Esophagus (tissue), 2 donors: ENCODE results near the gene CLPX. TPM values are rescaled to one million over a fixed set of nuclear protein-coding genes. Genes with fewer than 3 reads are reported as not detected.
"Not testable (repeated sequence)": the region's sequence is repeated elsewhere in the genome, so short reads cannot be mapped to it uniquely, and the experiment has no call there.

ENCODE experiments used
- H3K27ac ChIP-seq, 2 donors: one replicate each; pipeline ENCODE4 v1.5.1; 2013; ENCODE audit warnings: low read depth in 2 of 2, mild to moderate bottlenecking in 2 of 2, inconsistent platforms in 1 of 2, low read length in 1 of 2, moderate library complexity in 1 of 2
- H3K27me3 ChIP-seq, 2 donors: one replicate each; pipeline ENCODE4 v1.6.1; 2013; ENCODE audit warnings: low read length in 2 of 2, control low read depth in 1 of 2, mild to moderate bottlenecking in 1 of 2; ENCODE audit not compliant: insufficient read depth in 2 of 2, control insufficient read depth in 1 of 2
- H3K36me3 ChIP-seq, 2 donors: one replicate each; pipeline ENCODE4 v1.6.1; 2013; ENCODE audit warnings: low read length in 1 of 2; ENCODE audit not compliant: control insufficient read depth in 2 of 2, insufficient read depth in 2 of 2
- H3K4me1 ChIP-seq, 2 donors: one replicate each; pipeline ENCODE4 v1.6.1; 2013; ENCODE audit warnings: low read length in 1 of 2; ENCODE audit not compliant: control insufficient read depth in 2 of 2, insufficient read depth in 2 of 2
- H3K4me3 ChIP-seq, 2 donors: one replicate each; pipeline ENCODE4 v1.5.1; 2013; ENCODE audit warnings: low read length in 2 of 2, mild to moderate bottlenecking in 2 of 2, low read depth in 1 of 2, moderate library complexity in 1 of 2
- H3K9me3 ChIP-seq, 2 donors: one replicate each; pipeline ENCODE4 v1.6.1; 2013; ENCODE audit warnings: mild to moderate bottlenecking in 2 of 2, low read depth in 1 of 2, low read length in 1 of 2, moderate library complexity in 1 of 2; ENCODE audit not compliant: control insufficient read depth in 2 of 2, insufficient read depth in 1 of 2
- WGBS, 2 donors: extraction: QIAGEN DNeasy Blood & Tissue Kit; methylation state at CpG; one replicate each; pipeline ENCODE4 v1.1.7; 2013; 5-methylcytosine and 5-hydroxymethylcytosine counted together
- polyA plus RNA-seq, 2 donors: library from polyadenylated mRNA; stranded (reverse); fragments of 200-250 nt; gene quantifications; one replicate each; pipeline ENCODE4 v1.2.3, GENCODE V29; 2013
- donor health status: healthy with polysubstance abuse.
- donor health status: Bipolar disorder and iron deficiency.

The CLPX gene
- 10 to 100 TPM; 17.9 to 23.4 TPM for polyA plus RNA-seq

- 1% methylated on average over 59 to 70 of the region's 70 CpGs for whole genome bisulfite sequencing, 2 donors
These were observed at the start of gene CLPX for GRCh38 chr15:65184868-65185717. TSS of gene CLPX (minus strand) at chr15:65185342. CDS start at chr15:65185153, 189 bp downstream.

GRCh38 chr15:65233696-65234095, 48.6 kb upstream of the CLPX start:
- Histone ChIP-seq H3K36me3 (no peaks in the 10 kb centered on the region), H3K9me3 (no peaks in the 10 kb centered on the region), H3K4me1 (no peaks in the 10 kb centered on the region), H3K27me3 (no peaks in the 10 kb centered on the region), H3K27ac (no peak overlapping the region), H3K4me3 (no peak overlapping the region)
- WGBS, 2 donors: 76 to 79% methylated on average over 5 of the region's 5 CpGs

More at GRCh38 chr15:65184868-65185717, at the start of gene CLPX:
- H3K27ac ChIP-seq: peak within 1 kb of the TSS; percentile 96 to 97
- no peaks in the 10 kb centered on the region for H3K9me3 ChIP-seq
- no peaks in the 10 kb centered on the region for H3K36me3 ChIP-seq
- no peaks in the 10 kb centered on the region for H3K27me3 ChIP-seq
- H3K4me3 ChIP-seq: peak within 1 kb of the TSS; percentile 91 to 96
- no peaks in the 10 kb centered on the region for H3K4me1 ChIP-seq

- Histone ChIP-seq H3K27me3 (no peaks in the 10 kb centered on the region), H3K27ac (no peak overlapping the region), H3K9me3 (no peaks in the 10 kb centered on the region), H3K4me3 (no peak overlapping the region), H3K4me1 (no peaks in the 10 kb centered on the region), H3K36me3 (no peaks in the 10 kb centered on the region)
- 93 to 98% methylated on average over 3 of the region's 3 CpGs for WGBS, 2 donors
These were observed 47.4 kb upstream of the CLPX start for GRCh38 chr15:65232520-65232919.

GRCh38 chr15:65231306-65231705, 46.2 kb upstream of the CLPX start:
- no peaks in the 10 kb centered on the region for H3K36me3 ChIP-seq
- H3K9me3 ChIP-seq: no peaks in the 10 kb centered on the region
- no peaks in the 10 kb centered on the region for H3K27me3 ChIP-seq
- WGBS, 2 donors: 92 to 93% methylated on average over 10 of the region's 10 CpGs
- H3K4me3 ChIP-seq: no peak overlapping the region
- no peaks in the 10 kb centered on the region for H3K4me1 ChIP-seq
- no peak overlapping the region for H3K27ac ChIP-seq

- not testable (repeated sequence) for H3K27ac ChIP-seq, H3K9me3 ChIP-seq, H3K4me1 ChIP-seq, H3K4me3 ChIP-seq, H3K27me3 ChIP-seq, H3K36me3 ChIP-seq
- 71 to 74% methylated on average over 4 of the region's 10 CpGs for WGBS, 2 donors
These were observed 41.8 kb upstream of the CLPX start for GRCh38 chr15:65226901-65227300.

GRCh38 chr15:65226221-65226620, 41.1 kb upstream of the CLPX start:
- H3K4me3 ChIP-seq: no peak overlapping the region
- no peaks in the 10 kb centered on the region for H3K9me3 ChIP-seq

GRCh38 chr15:65223996-65224395, 38.9 kb upstream of the CLPX start:
- WGBS, 2 donors: 86 to 88% methylated on average over 6 of the region's 6 CpGs
- Histone ChIP-seq H3K4me3 (no peak overlapping the region), H3K36me3 (no peaks in the 10 kb centered on the region), H3K27me3 (no peaks in the 10 kb centered on the region), H3K4me1 (no peaks in the 10 kb centered on the region), H3K9me3 (no peaks in the 10 kb centered on the region), H3K27ac (no peak overlapping the region)

More at GRCh38 chr15:65226221-65226620, 41.1 kb upstream of the CLPX start:
- no peak overlapping the region for H3K27ac ChIP-seq
- 93 to 96% methylated on average over 3 of the region's 3 CpGs for WGBS, 2 donors
- H3K36me3 ChIP-seq: no peaks in the 10 kb centered on the region
- no peaks in the 10 kb centered on the region for H3K4me1 ChIP-seq
- H3K27me3 ChIP-seq: no peaks in the 10 kb centered on the region

- no peak overlapping the region for H3K4me3 ChIP-seq
- no peak overlapping the region for H3K27ac ChIP-seq
- no peaks in the 10 kb centered on the region for H3K4me1 ChIP-seq
- no peaks in the 10 kb centered on the region for H3K9me3 ChIP-seq
- H3K36me3 ChIP-seq: no peaks in the 10 kb centered on the region
- H3K27me3 ChIP-seq: no peaks in the 10 kb centered on the region
- 81 to 90% methylated on average over 4 of the region's 4 CpGs for WGBS, 2 donors
These were observed 37.7 kb upstream of the CLPX start for GRCh38 chr15:65222891-65223290.

- H3K27ac ChIP-seq: no peak overlapping the region
- H3K4me3 ChIP-seq: no peak overlapping the region
- H3K4me1 ChIP-seq: no peaks in the 10 kb centered on the region
- no peaks in the 10 kb centered on the region for H3K36me3 ChIP-seq
- no peaks in the 10 kb centered on the region for H3K27me3 ChIP-seq
- no peaks in the 10 kb centered on the region for H3K9me3 ChIP-seq
- 84 to 91% methylated on average over 2 of the region's 2 CpGs for WGBS, 2 donors
These were observed 36.6 kb upstream of the CLPX start for GRCh38 chr15:65221697-65222096.

GRCh38 chr15:65219137-65219536, 34.0 kb upstream of the CLPX start:
- 90 to 91% methylated on average over 3 of the region's 3 CpGs for WGBS, 2 donors
- no peak overlapping the region for H3K27ac ChIP-seq
- no peaks in the 10 kb centered on the region for H3K27me3 ChIP-seq
- H3K36me3 ChIP-seq: no peaks in the 10 kb centered on the region
- no peaks in the 10 kb centered on the region for H3K9me3 ChIP-seq
- no peaks in the 10 kb centered on the region for H3K4me1 ChIP-seq
- no peak overlapping the region for H3K4me3 ChIP-seq
